ENCODE data around the gene HGF.
A peak's percentile ranks its signal among the peaks of the same experiment; 100 is the strongest.

Gene HGF

GRCh38 chr7:81676105-81676811 is 93.6 kb downstream of the HGF start:
- DNase-seq: no peak

- no peak for DNase-seq
These were observed 95.4 kb downstream of the HGF start for GRCh38 chr7:81674431-81674830.

GRCh38 chr7:81672872-81673271 is 97.0 kb downstream of the HGF start:
- DNase-seq: peak; percentile 93 to 95

GRCh38 chr7:81669476-81670105 is 100.3 kb downstream of the HGF start:
- DNase-seq: peak in 1 of 2 experiments; percentile 16

GRCh38 chr7:81666209-81666608 is 103.6 kb downstream of the HGF start:
- DNase-seq: peak in 1 of 2 experiments; percentile 22

GRCh38 chr7:81665236-81665635 is 104.6 kb downstream of the HGF start:
- DNase-seq: peak; percentile 22 to 68

GRCh38 chr7:81664304-81664703 is 105.5 kb downstream of the HGF start:
- DNase-seq: peak; percentile 23 to 69

- DNase-seq: no peak
These were observed 107.3 kb downstream of the HGF start for GRCh38 chr7:81662531-81662930.

- no peak for DNase-seq
These were observed 110.0 kb downstream of the HGF start for GRCh38 chr7:81659697-81660395.

- DNase-seq: no peak
These were observed 112.3 kb downstream of the HGF start for GRCh38 chr7:81657551-81657950.

GRCh38 chr7:81655271-81655670 is 114.6 kb downstream of the HGF start:
- no peak for DNase-seq

GRCh38 chr7:81652225-81652624 is 117.6 kb downstream of the HGF start:
- DNase-seq: no peak

All from NCI-H524 (cell line).